ENCODE data around the gene DDIT3.
A peak's percentile ranks its signal among the peaks of the same experiment; 100 is the strongest.
"Not testable (repeated sequence)": the region's sequence is repeated elsewhere in the genome, so short reads cannot be mapped to it uniquely, and the experiment has no call there.

Gene DDIT3, protein sequence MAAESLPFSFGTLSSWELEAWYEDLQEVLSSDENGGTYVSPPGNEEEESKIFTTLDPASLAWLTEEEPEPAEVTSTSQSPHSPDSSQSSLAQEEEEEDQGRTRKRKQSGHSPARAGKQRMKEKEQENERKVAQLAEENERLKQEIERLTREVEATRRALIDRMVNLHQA

DNA sequence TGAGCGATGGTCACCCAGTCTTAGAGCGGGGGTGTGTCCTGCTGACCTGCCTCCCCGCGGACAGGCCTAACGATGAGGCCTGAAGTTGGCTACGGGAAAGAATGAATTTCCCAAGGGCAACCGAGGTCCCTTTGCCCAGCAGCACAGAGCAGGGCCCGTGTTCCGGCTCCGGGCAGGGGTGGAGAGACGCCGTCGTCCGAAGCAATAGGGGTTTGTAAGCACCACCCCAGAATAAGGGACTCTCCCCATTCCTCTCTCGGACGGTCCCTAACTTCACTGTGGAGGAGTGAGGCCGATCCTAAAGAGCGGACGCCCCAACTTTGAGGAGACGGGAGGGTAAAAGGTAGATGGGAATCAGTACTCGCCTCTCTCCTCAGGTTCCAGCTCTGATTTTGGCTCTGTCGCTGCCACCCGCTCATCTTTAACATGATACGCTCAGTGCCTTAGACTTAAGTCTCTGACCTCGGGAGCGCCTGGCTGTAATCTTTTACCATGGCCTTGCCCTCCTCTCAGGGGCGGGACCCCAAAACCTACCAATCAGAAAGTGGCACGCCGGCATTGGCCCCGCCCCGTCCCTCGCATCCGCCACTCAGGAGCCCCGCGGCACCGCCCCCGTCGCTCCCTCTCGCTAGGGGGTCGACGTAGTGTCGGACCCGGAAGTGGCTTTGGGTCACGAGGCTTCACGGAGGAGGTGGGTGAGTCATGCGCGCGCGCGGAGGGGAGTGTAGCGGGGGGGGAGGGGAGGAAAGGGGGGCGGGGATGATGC is at the start of gene DDIT3:
DDIT3 (minus strand) TSS at position 462 of the 766 bp plus-strand sequence. CDS start 3,108 bp downstream, outside the sequence.
- H3K4me1 ChIP-seq (ENCODE audit: control insufficient read depth in 1 of 2, insufficient read depth in 2 of 2, low read length in 2 of 2), result peaks cover 50 to 63% of the 10 kb centered on the region in 2 donors

DNA sequence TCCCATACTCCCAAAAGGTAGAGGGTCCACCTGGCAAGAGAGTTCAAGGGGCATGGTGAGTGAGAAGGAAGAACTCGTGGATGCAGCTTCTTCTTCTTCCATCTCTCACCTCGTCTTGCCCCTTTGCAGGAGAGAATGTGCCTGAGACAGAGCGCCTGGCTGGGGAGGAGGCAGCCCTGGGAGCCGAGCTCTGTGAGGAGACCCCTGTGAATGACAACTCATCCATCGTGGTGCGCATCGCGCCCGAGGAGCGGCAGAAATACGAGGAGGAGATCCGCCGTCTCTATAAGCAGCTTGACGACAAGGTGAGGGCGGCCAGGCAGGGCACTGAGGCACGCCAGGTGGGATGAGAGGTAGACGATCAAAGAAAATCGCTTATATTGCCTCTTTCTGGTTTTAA is 49.5 kb upstream of the DDIT3 start:
- H3K36me3 ChIP-seq (ENCODE audit: control insufficient read depth in 1 of 2, insufficient read depth in 2 of 2, low read length in 2 of 2), result no peaks in the 10 kb centered on the region
- H3K9ac ChIP-seq (ENCODE audit: low read depth in 1 of 2, low read length in 2 of 2), result no peak overlapping the region
- H3K4me1 ChIP-seq (ENCODE audit: control insufficient read depth in 1 of 2, insufficient read depth in 2 of 2, low read length in 2 of 2), result no peaks in the 10 kb centered on the region
- H3K4me3 ChIP-seq (ENCODE audit: low read depth in 1 of 2, low read length in 2 of 2), result no peak overlapping the region
- no peaks in the 10 kb centered on the region for H3K9me3 ChIP-seq (ENCODE audit: control insufficient read depth in 1 of 2, low read length in 2 of 2)
- H3K27me3 ChIP-seq (ENCODE audit: control insufficient read depth in 1 of 2, insufficient read depth in 2 of 2, low read length in 2 of 2), result no peaks in the 10 kb centered on the region
- H3K27ac ChIP-seq (ENCODE audit: low read depth, low read length), result no peak overlapping the region

More for the DNA sequence above, at the start of gene DDIT3:
- H3K27ac ChIP-seq (ENCODE audit: low read depth, low read length), result peak within 1 kb of the TSS; percentile 100
- H3K4me3 ChIP-seq (ENCODE audit: low read depth in 1 of 2, low read length in 2 of 2), result peak within 1 kb of the TSS; percentile 96 to 97
- peaks cover 26 to 28% of the 10 kb centered on the region in 2 donors for H3K36me3 ChIP-seq (ENCODE audit: control insufficient read depth in 1 of 2, insufficient read depth in 2 of 2, low read length in 2 of 2)
- no peaks in the 10 kb centered on the region for H3K9me3 ChIP-seq (ENCODE audit: control insufficient read depth in 1 of 2, low read length in 2 of 2)
- no peaks in the 10 kb centered on the region for H3K27me3 ChIP-seq (ENCODE audit: control insufficient read depth in 1 of 2, insufficient read depth in 2 of 2, low read length in 2 of 2)
- peak within 1 kb of the TSS; percentile 100 for H3K9ac ChIP-seq (ENCODE audit: low read depth in 1 of 2, low read length in 2 of 2)

DNA sequence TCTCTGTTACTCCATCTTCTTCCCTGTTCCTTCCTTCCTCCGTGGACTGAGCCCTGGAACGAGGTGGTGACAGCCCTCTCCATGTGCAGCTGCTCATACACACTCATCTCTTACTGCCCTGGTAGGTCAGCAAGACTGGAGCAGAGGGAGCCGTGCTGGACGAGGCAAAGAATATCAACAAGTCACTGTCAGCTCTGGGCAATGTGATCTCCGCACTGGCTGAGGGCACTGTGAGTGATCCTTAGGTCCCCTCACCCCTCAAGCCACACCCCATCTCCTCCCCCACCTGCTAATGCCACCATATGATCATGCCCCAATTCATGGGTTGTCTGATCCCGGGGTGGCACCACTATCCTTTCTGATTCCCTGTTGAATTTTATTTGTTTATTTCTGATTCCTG is 48.5 kb upstream of the DDIT3 start:
- Histone ChIP-seq H3K9ac (ENCODE audit: low read depth in 1 of 2, low read length in 2 of 2) (no peak overlapping the region), H3K4me3 (ENCODE audit: low read depth in 1 of 2, low read length in 2 of 2) (no peak overlapping the region), H3K27me3 (ENCODE audit: control insufficient read depth in 1 of 2, insufficient read depth in 2 of 2, low read length in 2 of 2) (no peaks in the 10 kb centered on the region), H3K4me1 (ENCODE audit: control insufficient read depth in 1 of 2, insufficient read depth in 2 of 2, low read length in 2 of 2) (no peaks in the 10 kb centered on the region), H3K27ac (ENCODE audit: low read depth, low read length) (no peak overlapping the region), H3K36me3 (ENCODE audit: control insufficient read depth in 1 of 2, insufficient read depth in 2 of 2, low read length in 2 of 2) (no peaks in the 10 kb centered on the region), H3K9me3 (ENCODE audit: control insufficient read depth in 1 of 2, low read length in 2 of 2) (no peaks in the 10 kb centered on the region)

DNA sequence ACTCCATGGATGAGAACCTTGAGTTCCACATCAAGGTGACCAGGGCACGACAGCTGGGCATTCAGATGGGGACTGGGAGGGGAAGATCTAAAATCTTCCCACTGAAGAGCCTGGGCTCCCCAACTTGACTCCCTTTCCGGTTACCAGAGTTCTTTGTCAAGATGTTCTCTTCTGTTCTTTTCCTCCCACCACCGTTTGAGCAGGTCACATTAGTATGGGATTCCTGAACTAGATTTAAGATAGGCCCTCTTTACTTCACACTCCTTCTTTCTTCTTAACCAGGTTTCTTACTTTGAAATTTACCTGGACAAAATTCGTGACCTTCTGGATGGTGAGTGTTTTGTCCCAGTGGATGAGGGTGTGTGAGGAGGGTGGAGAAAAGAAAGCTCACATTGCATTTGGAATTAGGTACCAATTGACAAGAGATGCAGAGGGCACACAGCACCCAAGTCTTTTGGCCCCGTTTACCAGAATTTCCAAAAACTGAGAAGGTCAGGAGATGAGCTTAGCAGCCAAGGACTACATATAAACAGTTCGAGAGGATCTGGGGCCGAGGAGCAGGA is 43.9 kb upstream of the DDIT3 start:
- Histone ChIP-seq H3K36me3 (ENCODE audit: control insufficient read depth in 1 of 2, insufficient read depth in 2 of 2, low read length in 2 of 2) (no peaks in the 10 kb centered on the region), H3K27me3 (ENCODE audit: control insufficient read depth in 1 of 2, insufficient read depth in 2 of 2, low read length in 2 of 2) (peaks cover 0 to 5% of the 10 kb centered on the region in 2 donors), H3K27ac (ENCODE audit: low read depth, low read length) (no peak overlapping the region), H3K4me3 (ENCODE audit: low read depth in 1 of 2, low read length in 2 of 2) (no peak overlapping the region), H3K9ac (ENCODE audit: low read depth in 1 of 2, low read length in 2 of 2) (no peak overlapping the region), H3K9me3 (ENCODE audit: control insufficient read depth in 1 of 2, low read length in 2 of 2) (no peaks in the 10 kb centered on the region), H3K4me1 (ENCODE audit: control insufficient read depth in 1 of 2, insufficient read depth in 2 of 2, low read length in 2 of 2) (no peaks in the 10 kb centered on the region)

DNA sequence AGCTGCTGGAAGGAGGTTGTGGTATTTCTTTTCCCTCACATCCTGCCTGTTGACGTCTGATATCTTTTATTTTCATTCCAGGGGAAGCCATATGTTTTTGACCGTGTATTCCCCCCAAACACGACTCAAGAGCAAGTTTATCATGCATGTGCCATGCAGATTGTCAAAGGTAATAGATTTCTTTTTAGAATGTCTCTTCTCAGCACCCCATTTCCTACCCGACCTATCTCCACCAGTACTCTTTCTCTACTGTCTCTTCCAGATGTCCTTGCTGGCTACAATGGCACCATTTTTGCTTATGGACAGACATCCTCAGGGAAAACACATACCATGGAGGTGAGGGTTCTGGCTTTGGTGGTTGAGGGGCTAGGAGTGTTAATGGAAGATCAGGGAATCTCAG is 43.0 kb upstream of the DDIT3 start:
- Histone ChIP-seq H3K36me3 (ENCODE audit: control insufficient read depth in 1 of 2, insufficient read depth in 2 of 2, low read length in 2 of 2) (no peaks in the 10 kb centered on the region), H3K9me3 (ENCODE audit: control insufficient read depth in 1 of 2, low read length in 2 of 2) (no peaks in the 10 kb centered on the region), H3K4me1 (ENCODE audit: control insufficient read depth in 1 of 2, insufficient read depth in 2 of 2, low read length in 2 of 2) (no peaks in the 10 kb centered on the region)

DNA sequence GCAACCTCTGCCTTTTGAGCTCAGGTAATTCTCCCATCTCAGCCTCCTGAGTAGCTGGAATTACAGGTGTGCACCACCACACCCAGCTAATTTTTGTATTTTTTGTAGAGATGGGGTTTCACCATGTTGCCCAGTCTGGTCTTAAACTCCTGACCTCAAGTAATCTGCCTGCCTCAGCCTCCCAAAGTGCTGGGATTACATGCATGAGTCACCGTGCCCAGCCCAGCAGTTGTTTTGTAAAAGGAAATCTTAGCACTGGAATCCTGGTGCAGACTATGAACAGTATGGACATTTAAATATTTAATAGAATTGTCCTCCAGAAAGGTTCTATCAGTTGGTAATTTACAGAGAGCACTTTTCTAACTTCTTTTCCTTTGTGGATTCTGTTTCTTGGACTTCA is 40.8 kb upstream of the DDIT3 start:
- H3K9me3 ChIP-seq (ENCODE audit: control insufficient read depth in 1 of 2, low read length in 2 of 2); H3K36me3 ChIP-seq (ENCODE audit: control insufficient read depth in 1 of 2, insufficient read depth in 2 of 2, low read length in 2 of 2); H3K4me3 ChIP-seq (ENCODE audit: low read depth in 1 of 2, low read length in 2 of 2); H3K27ac ChIP-seq (ENCODE audit: low read depth, low read length); H3K27me3 ChIP-seq (ENCODE audit: control insufficient read depth in 1 of 2, insufficient read depth in 2 of 2, low read length in 2 of 2); H3K4me1 ChIP-seq (ENCODE audit: control insufficient read depth in 1 of 2, insufficient read depth in 2 of 2, low read length in 2 of 2); H3K9ac ChIP-seq (ENCODE audit: low read depth in 1 of 2, low read length in 2 of 2): not testable (repeated sequence)

More for the DNA sequence above, 43.0 kb upstream of the DDIT3 start:
- Histone ChIP-seq H3K27ac (ENCODE audit: low read depth, low read length) (no peak overlapping the region), H3K4me3 (ENCODE audit: low read depth in 1 of 2, low read length in 2 of 2) (no peak overlapping the region), H3K9ac (ENCODE audit: low read depth in 1 of 2, low read length in 2 of 2) (no peak overlapping the region), H3K27me3 (ENCODE audit: control insufficient read depth in 1 of 2, insufficient read depth in 2 of 2, low read length in 2 of 2) (peaks cover 0 to 5% of the 10 kb centered on the region in 2 donors)

DNA sequence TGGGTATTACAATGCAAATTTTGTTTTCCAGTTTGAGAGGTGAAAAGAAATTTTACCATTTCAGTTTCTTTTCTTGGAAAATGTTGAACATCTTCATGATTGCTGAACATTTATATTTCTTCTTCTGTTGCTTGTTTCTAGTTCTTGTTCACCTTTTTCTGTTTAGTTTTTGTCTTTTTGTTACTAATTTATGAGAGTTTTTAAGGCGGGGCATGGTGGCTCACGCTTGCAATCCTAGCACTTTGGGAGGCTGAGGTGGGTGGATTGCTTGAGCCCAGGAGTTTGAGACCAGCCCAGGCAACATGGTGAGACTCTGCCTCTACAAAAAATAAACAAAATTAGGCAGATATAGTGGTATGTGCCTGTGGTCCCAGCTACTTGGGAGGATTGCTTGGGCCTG is 40.2 kb upstream of the DDIT3 start:
- H3K9ac ChIP-seq (ENCODE audit: low read depth in 1 of 2, low read length in 2 of 2), result no peak overlapping the region
- no peaks in the 10 kb centered on the region for H3K36me3 ChIP-seq (ENCODE audit: control insufficient read depth in 1 of 2, insufficient read depth in 2 of 2, low read length in 2 of 2)
- no peaks in the 10 kb centered on the region for H3K4me1 ChIP-seq (ENCODE audit: control insufficient read depth in 1 of 2, insufficient read depth in 2 of 2, low read length in 2 of 2)
- no peak overlapping the region for H3K4me3 ChIP-seq (ENCODE audit: low read depth in 1 of 2, low read length in 2 of 2)
- H3K27me3 ChIP-seq (ENCODE audit: control insufficient read depth in 1 of 2, insufficient read depth in 2 of 2, low read length in 2 of 2), result peaks cover 0 to 5% of the 10 kb centered on the region in 2 donors
- no peaks in the 10 kb centered on the region for H3K9me3 ChIP-seq (ENCODE audit: control insufficient read depth in 1 of 2, low read length in 2 of 2)
- no peak overlapping the region for H3K27ac ChIP-seq (ENCODE audit: low read depth, low read length)

DNA sequence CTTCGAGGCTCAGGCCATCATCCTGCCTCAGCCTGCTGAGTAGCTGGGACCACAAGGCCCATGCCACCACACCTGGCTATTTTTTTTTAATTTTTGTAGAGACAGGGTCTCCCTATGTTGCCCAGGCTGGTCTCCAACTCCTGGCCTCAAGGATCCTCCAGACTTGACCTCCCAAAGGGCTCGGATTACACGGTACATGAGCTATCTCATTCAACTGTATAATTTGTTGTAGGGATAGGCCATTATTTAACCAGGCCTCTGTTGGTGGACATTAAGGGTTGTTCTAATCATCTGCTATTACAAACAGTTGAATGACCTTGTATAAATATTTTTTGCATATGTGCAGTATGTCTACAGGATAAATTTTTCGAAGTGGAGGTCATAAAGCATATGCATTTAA is 38.5 kb upstream of the DDIT3 start:
- Histone ChIP-seq H3K27me3 (ENCODE audit: control insufficient read depth in 1 of 2, insufficient read depth in 2 of 2, low read length in 2 of 2) (peaks cover 0 to 8% of the 10 kb centered on the region in 2 donors), H3K9me3 (ENCODE audit: control insufficient read depth in 1 of 2, low read length in 2 of 2) (no peaks in the 10 kb centered on the region), H3K9ac (ENCODE audit: low read depth in 1 of 2, low read length in 2 of 2) (no peak overlapping the region), H3K36me3 (ENCODE audit: control insufficient read depth in 1 of 2, insufficient read depth in 2 of 2, low read length in 2 of 2) (no peaks in the 10 kb centered on the region), H3K27ac (ENCODE audit: low read depth, low read length) (no peak overlapping the region), H3K4me3 (ENCODE audit: low read depth in 1 of 2, low read length in 2 of 2) (no peak overlapping the region), H3K4me1 (ENCODE audit: control insufficient read depth in 1 of 2, insufficient read depth in 2 of 2, low read length in 2 of 2) (no peaks in the 10 kb centered on the region)

DNA sequence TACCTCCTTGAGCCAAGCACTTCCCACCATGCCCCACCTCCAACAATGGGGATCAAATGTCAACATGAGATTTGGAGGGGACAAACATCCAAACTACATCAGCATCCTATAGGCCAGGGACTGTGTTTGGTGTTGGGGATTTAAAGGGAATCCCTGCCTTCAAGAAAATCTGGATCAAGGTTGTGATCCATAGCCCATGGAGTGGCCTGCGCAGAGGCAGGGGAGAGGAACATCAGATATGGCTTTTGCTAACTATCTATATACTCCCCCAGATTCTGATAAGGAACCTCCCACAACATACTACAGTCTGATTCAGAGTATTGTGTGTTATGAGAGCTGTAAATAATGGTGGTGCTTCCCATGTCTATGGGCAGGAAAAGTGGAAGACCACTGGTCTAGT is 34.6 kb upstream of the DDIT3 start:
- no peak overlapping the region for H3K4me3 ChIP-seq (ENCODE audit: low read depth in 1 of 2, low read length in 2 of 2)
- H3K27ac ChIP-seq (ENCODE audit: low read depth, low read length), result no peak overlapping the region
- H3K36me3 ChIP-seq (ENCODE audit: control insufficient read depth in 1 of 2, insufficient read depth in 2 of 2, low read length in 2 of 2), result no peaks in the 10 kb centered on the region
- no peaks in the 10 kb centered on the region for H3K9me3 ChIP-seq (ENCODE audit: control insufficient read depth in 1 of 2, low read length in 2 of 2)
- no peaks in the 10 kb centered on the region for H3K4me1 ChIP-seq (ENCODE audit: control insufficient read depth in 1 of 2, insufficient read depth in 2 of 2, low read length in 2 of 2)
- peaks cover 16 to 21% of the 10 kb centered on the region in 2 donors for H3K27me3 ChIP-seq (ENCODE audit: control insufficient read depth in 1 of 2, insufficient read depth in 2 of 2, low read length in 2 of 2)
- H3K9ac ChIP-seq (ENCODE audit: low read depth in 1 of 2, low read length in 2 of 2), result no peak overlapping the region

DNA sequence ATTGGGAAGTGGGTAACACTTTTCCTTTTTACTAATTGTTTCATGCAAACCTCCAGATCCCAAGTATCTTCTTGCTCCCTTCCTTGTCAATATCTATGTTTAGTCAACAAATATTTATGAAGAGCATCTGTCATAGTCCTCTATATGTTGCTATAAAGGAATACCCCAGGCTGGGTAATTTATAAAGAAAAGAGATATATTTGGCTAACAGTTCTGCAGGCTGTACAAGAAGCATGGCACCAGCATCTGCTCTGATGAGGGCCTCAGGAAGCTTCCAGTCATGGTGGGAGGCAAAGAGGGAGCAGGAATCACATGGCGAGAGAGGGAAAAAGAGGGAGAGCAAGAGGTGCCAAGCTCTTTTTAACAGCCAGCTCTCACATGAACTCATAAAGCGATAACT is 34.1 kb upstream of the DDIT3 start:
- Histone ChIP-seq H3K9me3 (ENCODE audit: control insufficient read depth in 1 of 2, low read length in 2 of 2) (no peaks in the 10 kb centered on the region), H3K9ac (ENCODE audit: low read depth in 1 of 2, low read length in 2 of 2) (no peak overlapping the region), H3K36me3 (ENCODE audit: control insufficient read depth in 1 of 2, insufficient read depth in 2 of 2, low read length in 2 of 2) (no peaks in the 10 kb centered on the region), H3K27me3 (ENCODE audit: control insufficient read depth in 1 of 2, insufficient read depth in 2 of 2, low read length in 2 of 2) (peaks cover 18 to 23% of the 10 kb centered on the region in 2 donors), H3K4me1 (ENCODE audit: control insufficient read depth in 1 of 2, insufficient read depth in 2 of 2, low read length in 2 of 2) (peaks cover 0 to 2% of the 10 kb centered on the region in 2 donors), H3K4me3 (ENCODE audit: low read depth in 1 of 2, low read length in 2 of 2) (no peak overlapping the region), H3K27ac (ENCODE audit: low read depth, low read length) (no peak overlapping the region)

Measured in duodenal mucosa (tissue), 2 donors.